HG02588 (cell line): ENCODE results near the gene ZSCAN20.

ENCODE experiments used
- ATAC-seq: cut with Tn5 transposase; IDR thresholded peaks from one replicate; pipeline ENCODE4 v1.9.1; 2021; ENCODE audit warnings: mild to moderate bottlenecking, moderate library complexity; ENCODE audit not compliant: unreplicated experiment

ZSCAN20 gene

GRCh38 chr1:33443080-33443704, 29.3 kb upstream of the ZSCAN20 start:
- no peak for ATAC-seq

- no peak for ATAC-seq
Measured at GRCh38 chr1:33443705-33444180, 28.7 kb upstream of the ZSCAN20 start.

GRCh38 chr1:33445108-33445507, 27.3 kb upstream of the ZSCAN20 start:
- ATAC-seq, result no peak

GRCh38 chr1:33446590-33446989, 25.9 kb upstream of the ZSCAN20 start:
- ATAC-seq, result no peak

- no peak for ATAC-seq
Measured at GRCh38 chr1:33454646-33455282, 17.7 kb upstream of the ZSCAN20 start.

GRCh38 chr1:33455539-33456501, 16.6 kb upstream of the ZSCAN20 start:
- no peak for ATAC-seq

GRCh38 chr1:33456502-33456886, 16.0 kb upstream of the ZSCAN20 start:
- no peak for ATAC-seq

GRCh38 chr1:33459691-33460090, 12.8 kb upstream of the ZSCAN20 start:
- no peak for ATAC-seq

- ATAC-seq, result no peak
Measured at GRCh38 chr1:33460144-33460543, 12.3 kb upstream of the ZSCAN20 start.

- peak; percentile 55 for ATAC-seq
Measured at GRCh38 chr1:33460947-33461629, 11.4 kb upstream of the ZSCAN20 start.

- ATAC-seq, result no peak
Measured at GRCh38 chr1:33462405-33463164, 9.9 kb upstream of the ZSCAN20 start.

- no peak for ATAC-seq
Measured at GRCh38 chr1:33464552-33464951, 7.9 kb upstream of the ZSCAN20 start.

- ATAC-seq, result no peak
Measured at GRCh38 chr1:33465316-33465715, 7.1 kb upstream of the ZSCAN20 start.

GRCh38 chr1:33466159-33466558, 6.3 kb upstream of the ZSCAN20 start:
- no peak for ATAC-seq

- no peak for ATAC-seq
Measured at GRCh38 chr1:33468011-33468410, 4.4 kb upstream of the ZSCAN20 start.

- no peak for ATAC-seq
Measured at GRCh38 chr1:33468531-33468930, 3.9 kb upstream of the ZSCAN20 start.

GRCh38 chr1:33468967-33469366, 3.5 kb upstream of the ZSCAN20 start:
- ATAC-seq, result no peak

- ATAC-seq, result no peak
Measured at GRCh38 chr1:33469691-33470090, 2.8 kb upstream of the ZSCAN20 start.

- ATAC-seq, result peak; percentile 38
Measured at GRCh38 chr1:33470495-33471012, 1.9 kb upstream of the ZSCAN20 start.

GRCh38 chr1:33471416-33471815, 1.0 kb upstream of the ZSCAN20 start:
- no peak for ATAC-seq
